ENCODE data around the gene USP17L12.
"Not testable (repeated sequence)": the region's sequence is repeated elsewhere in the genome, so short reads cannot be mapped to it uniquely, and the experiment has no call there.

USP17L12 gene, protein sequence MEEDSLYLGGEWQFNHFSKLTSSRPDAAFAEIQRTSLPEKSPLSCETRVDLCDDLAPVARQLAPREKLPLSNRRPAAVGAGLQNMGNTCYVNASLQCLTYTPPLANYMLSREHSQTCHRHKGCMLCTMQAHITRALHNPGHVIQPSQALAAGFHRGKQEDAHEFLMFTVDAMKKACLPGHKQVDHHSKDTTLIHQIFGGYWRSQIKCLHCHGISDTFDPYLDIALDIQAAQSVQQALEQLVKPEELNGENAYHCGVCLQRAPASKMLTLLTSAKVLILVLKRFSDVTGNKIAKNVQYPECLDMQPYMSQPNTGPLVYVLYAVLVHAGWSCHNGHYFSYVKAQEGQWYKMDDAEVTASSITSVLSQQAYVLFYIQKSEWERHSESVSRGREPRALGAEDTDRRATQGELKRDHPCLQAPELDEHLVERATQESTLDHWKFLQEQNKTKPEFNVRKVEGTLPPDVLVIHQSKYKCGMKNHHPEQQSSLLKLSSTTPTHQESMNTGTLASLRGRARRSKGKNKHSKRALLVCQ

DNA sequence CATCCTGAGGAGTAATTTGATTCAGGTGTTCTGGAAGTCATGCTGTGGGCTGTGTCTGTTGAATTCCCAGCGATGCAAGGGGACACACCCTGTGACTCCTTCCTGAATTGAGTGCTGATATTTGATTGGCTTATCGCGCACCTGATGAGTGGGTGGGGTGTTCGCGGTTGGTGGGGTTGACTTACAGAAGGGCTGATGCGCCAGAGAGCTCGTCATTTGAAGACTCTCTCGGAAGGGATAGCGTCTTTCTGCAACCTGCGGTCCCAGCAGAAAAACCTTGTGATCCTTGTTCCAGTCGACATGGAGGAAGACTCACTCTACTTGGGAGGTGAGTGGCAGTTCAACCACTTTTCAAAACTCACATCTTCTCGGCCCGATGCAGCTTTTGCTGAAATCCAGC, at the start of gene USP17L12:
Gene USP17L12 (plus strand): TSS at position 301 of the 400 bp plus-strand sequence. CDS start 0 bp downstream, at position 301.
- not testable (repeated sequence) for DNase-seq (ENCODE audit: low spot score)

GRCh38 chr4:9210357-9210756, 9.6 kb upstream of the USP17L12 start, which contains the start of gene USP17L10:
TSS of gene USP17L10 (plus strand) at chr4:9210657. CDS start at chr4:9210657, 0 bp downstream.
- DNase-seq (ENCODE audit: low spot score), result not testable (repeated sequence)

DNA sequence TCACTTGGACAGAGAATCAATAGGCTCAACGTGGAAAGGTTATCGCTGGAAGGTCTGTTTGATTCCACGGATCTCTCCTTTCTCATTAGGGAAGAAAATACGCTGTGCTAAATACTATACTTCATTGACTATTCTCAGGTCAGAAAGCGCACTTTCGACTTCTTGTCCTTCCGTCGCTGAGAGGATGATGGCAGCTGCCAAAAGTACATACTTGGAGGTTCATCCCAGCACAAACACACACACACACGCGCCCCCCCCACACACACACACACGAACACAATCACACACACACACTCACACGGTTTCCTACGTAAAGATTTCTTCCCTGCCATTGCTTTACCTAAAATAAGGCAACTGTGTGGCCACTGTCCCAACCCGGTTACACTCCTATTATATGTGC, 5.3 kb upstream of the USP17L12 start:
- DNase-seq (ENCODE audit: low spot score), result not testable (repeated sequence)

DNA sequence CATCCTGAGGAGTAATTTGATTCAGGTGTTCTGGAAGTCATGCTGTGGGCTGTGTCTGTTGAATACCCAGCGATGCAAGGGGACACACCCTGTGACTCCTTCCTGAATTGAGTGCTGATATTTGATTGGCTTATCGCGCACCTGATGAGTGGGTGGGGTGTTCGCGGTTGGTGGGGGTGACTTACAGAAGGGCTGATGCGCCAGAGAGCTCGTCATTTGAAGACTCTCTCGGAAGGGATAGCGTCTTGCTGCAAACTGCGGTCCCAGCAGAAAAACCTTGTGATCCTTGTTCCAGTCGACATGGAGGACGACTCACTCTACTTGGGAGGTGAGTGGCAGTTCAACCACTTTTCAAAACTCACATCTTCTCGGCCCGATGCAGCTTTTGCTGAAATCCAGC, 4.8 kb upstream of the USP17L12 start, which contains the start of gene USP17L11:
Gene USP17L11 (plus strand): TSS at position 301 of the 400 bp plus-strand sequence. CDS start 0 bp downstream, at position 301.
- DNase-seq (ENCODE audit: low spot score), result not testable (repeated sequence)

DNA sequence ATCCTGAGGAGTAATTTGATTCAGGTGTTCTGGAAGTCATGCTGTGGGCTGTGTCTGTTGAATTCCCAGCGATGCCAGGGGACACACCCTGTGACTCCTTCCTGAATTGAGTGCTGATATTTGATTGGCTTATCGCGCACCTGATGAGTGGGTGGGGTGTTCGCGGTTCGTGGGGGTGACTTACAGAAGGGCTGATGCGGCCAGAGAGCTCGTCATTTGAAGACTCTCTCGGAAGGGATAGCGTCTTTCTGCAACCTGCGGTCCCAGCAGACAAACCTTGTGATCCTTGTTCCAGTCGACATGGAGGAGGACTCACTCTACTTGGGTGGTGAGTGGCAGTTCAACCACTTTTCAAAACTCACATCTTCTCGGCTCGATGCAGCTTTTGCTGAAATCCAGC, 4.6 kb downstream of the USP17L12 start, which contains the start of gene USP17L13:
Gene USP17L13 (plus strand): TSS at position 301 of the 400 bp plus-strand sequence. CDS start 0 bp downstream, at position 301.
- DNase-seq (ENCODE audit: low spot score), result not testable (repeated sequence)

DNA sequence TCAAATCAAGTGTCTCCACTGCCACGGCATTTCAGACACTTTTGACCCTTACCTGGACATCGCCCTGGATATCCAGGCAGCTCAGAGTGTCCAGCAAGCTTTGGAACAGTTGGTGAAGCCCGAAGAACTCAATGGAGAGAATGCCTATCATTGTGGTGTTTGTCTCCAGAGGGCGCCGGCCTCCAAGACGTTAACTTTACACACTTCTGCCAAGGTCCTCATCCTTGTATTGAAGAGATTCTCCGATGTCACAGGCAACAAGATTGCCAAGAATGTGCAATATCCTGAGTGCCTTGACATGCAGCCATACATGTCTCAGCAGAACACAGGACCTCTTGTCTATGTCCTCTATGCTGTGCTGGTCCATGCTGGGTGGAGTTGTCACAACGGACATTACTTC, 10.3 kb downstream of the USP17L12 start:
- peak; percentile 0 for DNase-seq (ENCODE audit: low spot score)

DNA sequence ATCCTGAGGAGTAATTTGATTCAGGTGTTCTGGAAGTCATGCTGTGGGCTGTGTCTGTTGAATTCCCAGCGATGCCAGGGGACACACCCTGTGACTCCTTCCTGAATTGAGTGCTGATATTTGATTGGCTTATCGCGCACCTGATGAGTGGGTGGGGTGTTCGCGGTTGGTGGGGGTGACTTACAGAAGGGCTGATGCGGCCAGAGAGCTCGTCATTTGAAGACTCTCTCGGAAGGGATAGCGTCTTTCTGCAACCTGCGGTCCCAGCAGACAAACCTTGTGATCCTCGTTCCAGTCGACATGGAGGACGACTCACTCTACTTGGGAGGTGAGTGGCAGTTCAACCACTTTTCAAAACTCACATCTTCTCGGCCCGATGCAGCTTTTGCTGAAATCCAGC, 14.1 kb downstream of the USP17L12 start, which contains the start of gene USP17L15:
Gene USP17L15 (plus strand): TSS at position 301 of the 400 bp plus-strand sequence. CDS start 0 bp downstream, at position 301.
- not testable (repeated sequence) for DNase-seq (ENCODE audit: low spot score)

DNA sequence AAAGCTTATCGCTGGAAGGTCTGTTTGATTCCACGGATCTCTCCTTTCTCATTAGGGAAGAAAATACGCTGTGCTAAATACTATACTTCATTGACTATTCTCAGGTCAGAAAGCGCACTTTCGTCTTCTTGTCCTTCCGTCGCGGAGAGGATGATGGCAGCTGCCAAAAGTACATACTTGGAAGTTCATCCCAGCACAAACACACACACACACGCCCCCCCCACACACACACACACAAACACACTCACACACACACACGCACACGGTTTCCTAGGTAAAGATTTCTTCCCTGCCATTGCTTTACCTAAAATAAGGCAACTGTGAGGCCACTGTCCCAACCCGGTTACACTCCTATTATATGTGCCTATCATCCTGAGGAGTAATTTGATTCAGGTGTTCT, 18.5 kb downstream of the USP17L12 start:
- DNase-seq (ENCODE audit: low spot score), result not testable (repeated sequence)

GRCh38 chr4:9243579-9243978, 23.6 kb downstream of the USP17L12 start, which contains the start of gene USP17L17:
TSS of gene USP17L17 (plus strand) at chr4:9243879. CDS start at chr4:9243879, 0 bp downstream.
- DNase-seq (ENCODE audit: low spot score), result not testable (repeated sequence)

- peak; percentile 0 for DNase-seq (ENCODE audit: low spot score)
These were observed 28.2 kb downstream of the USP17L12 start, which contains the start of gene USP17L18 for GRCh38 chr4:9247953-9248680. TSS of gene USP17L18 (plus strand) at chr4:9248630. CDS start at chr4:9248630, 0 bp downstream.

DNA sequence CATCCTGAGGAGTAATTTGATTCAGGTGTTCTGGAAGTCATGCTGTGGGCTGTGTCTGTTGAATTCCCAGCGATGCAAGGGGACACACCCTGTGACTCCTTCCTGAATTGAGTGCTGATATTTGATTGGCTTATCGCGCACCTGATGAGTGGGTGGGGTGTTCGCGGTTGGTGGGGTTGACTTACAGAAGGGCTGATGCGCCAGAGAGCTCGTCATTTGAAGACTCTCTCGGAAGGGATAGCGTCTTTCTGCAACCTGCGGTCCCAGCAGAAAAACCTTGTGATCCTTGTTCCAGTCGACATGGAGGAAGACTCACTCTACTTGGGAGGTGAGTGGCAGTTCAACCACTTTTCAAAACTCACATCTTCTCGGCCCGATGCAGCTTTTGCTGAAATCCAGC, 33.1 kb downstream of the USP17L12 start, which contains the start of gene USP17L19:
Gene USP17L19 (plus strand): TSS at position 301 of the 400 bp plus-strand sequence. CDS start 0 bp downstream, at position 301.
- DNase-seq (ENCODE audit: low spot score), result not testable (repeated sequence)

GRCh38 chr4:9257824-9258223, 37.9 kb downstream of the USP17L12 start, which contains the start of gene USP17L20:
TSS of gene USP17L20 (plus strand) at chr4:9258124. CDS start at chr4:9258124, 0 bp downstream.
- not testable (repeated sequence) for DNase-seq (ENCODE audit: low spot score)

- DNase-seq (ENCODE audit: low spot score), result not testable (repeated sequence)
These were observed 42.6 kb downstream of the USP17L12 start, which contains the start of gene USP17L21 for GRCh38 chr4:9262572-9262971. TSS of gene USP17L21 (plus strand) at chr4:9262872. CDS start at chr4:9262872, 0 bp downstream.

GRCh38 chr4:9267319-9267718, 47.4 kb downstream of the USP17L12 start, which contains the start of gene USP17L22:
TSS of gene USP17L22 (plus strand) at chr4:9267619. CDS start at chr4:9267619, 0 bp downstream.
- not testable (repeated sequence) for DNase-seq (ENCODE audit: low spot score)
